HepG2 (cell line): ENCODE measurements around the gene MRPS2. TPM values are rescaled to one million over a fixed set of nuclear protein-coding genes. Genes with fewer than 3 reads are reported as not detected.

Experiments used
- ASH2L ChIP-seq: fragments of 300-600, 200-600 bp; sonication (generic); IDR thresholded peaks from 2 replicates; pipeline ENCODE4 v1.7.0; 2017; ENCODE audit warnings: low read depth, mild to moderate bottlenecking, moderate library complexity, mixed read lengths, low read length; ENCODE audit not compliant: insufficient read length
- CAMTA2 ChIP-seq: sonication (generic); formaldehyde crosslinking; IDR thresholded peaks from 2 replicates; pipeline ENCODE4 v1.4.0; 2020; ENCODE audit warnings: mild to moderate bottlenecking, missing genetic modification reagents, borderline replicate concordance
- ELF4 ChIP-seq: sonication (generic); formaldehyde crosslinking; IDR thresholded peaks from 2 replicates; pipeline ENCODE4 v1.5.0; 2020; ENCODE audit warnings: missing genetic modification reagents, mild to moderate bottlenecking, moderate library complexity, borderline replicate concordance
- KDM3A ChIP-seq: IDR thresholded peaks from 2 replicates; pipeline ENCODE4 v1.6.1; 2018; ENCODE audit warnings: low read depth, missing compliant biosample characterization
- TMF1 ChIP-seq: sonication (generic); formaldehyde crosslinking; IDR thresholded peaks from 2 replicates; pipeline ENCODE4 v1.8.1; 2022; ENCODE audit warnings: low read depth, missing genetic modification reagents
- ZKSCAN8 ChIP-seq: IDR thresholded peaks from 2 replicates; pipeline ENCODE4 v1.6.1; 2016; ENCODE audit warnings: borderline replicate concordance, missing genetic modification reagents, missing compliant biosample characterization
- ZNF138 ChIP-seq: sonication (generic); formaldehyde crosslinking; IDR thresholded peaks from 2 replicates; pipeline ENCODE4 v1.5.0; 2020; ENCODE audit warnings: mild to moderate bottlenecking, low read depth, missing genetic modification reagents
- ZNF205 ChIP-seq: IDR thresholded peaks from 2 replicates; pipeline ENCODE4 v1.6.1; 2018; ENCODE audit warnings: missing biosample characterization, missing genetic modification reagents
- ZNF567 ChIP-seq: sonication (generic); formaldehyde crosslinking; IDR thresholded peaks from 2 replicates; pipeline ENCODE4 v1.8.1; 2023; ENCODE audit warnings: mild to moderate bottlenecking, missing genetic modification reagents, borderline replicate concordance
- polyA plus RNA-seq, 8 experiments: library from polyadenylated mRNA; depleted of rRNA in 3 of 8; stranded (reverse) in 7 of 8; unstranded in 1 of 8; fragments of >200 nt; fragmentation: Illumina TruSeq in 4 of 8; extraction: Trizol in 4 of 8; gene quantifications; 2 replicates each; pipeline versions ENCODE4 v1.2.1 to v1.2.3, GENCODE V29; 2011 to 2016; ENCODE audit warnings: low read depth in 4 of 8, missing spikeins in 1 of 8, mixed read lengths in 1 of 8; ENCODE audit not compliant: insufficient read depth in 1 of 8
- total RNA-seq, 5 experiments: library from RNA; depleted of rRNA; stranded (reverse); fragments of >200 nt; fragmentation: Illumina TruSeq; extraction: Trizol; gene quantifications; 2 replicates each; pipeline ENCODE4 v1.2.3, GENCODE V29; 2016; ENCODE audit warnings: low read depth in 1 of 5
- TF ChIP-seq, protein P1 (sequence below): IDR thresholded peaks from 2 replicates; pipeline ENCODE4 v1.4.0; 2020; ENCODE audit warnings: mild to moderate bottlenecking, missing genetic modification reagents
- TF ChIP-seq, protein P2 (sequence below): sonication (generic); formaldehyde crosslinking; IDR thresholded peaks from 2 replicates; pipeline ENCODE4 v1.4.0; 2020; ENCODE audit warnings: missing genetic modification reagents, borderline replicate concordance
- TF ChIP-seq, protein P3 (sequence below): sonication (generic); formaldehyde crosslinking; IDR thresholded peaks from 2 replicates; pipeline ENCODE4 v1.8.0; 2022; ENCODE audit warnings: low read depth, missing genetic modification reagents
- TF ChIP-seq, protein P4 (sequence below), 2 experiments: sonication (generic) in 1 of 2; formaldehyde crosslinking in 1 of 2; IDR thresholded peaks; 2 replicates each; pipeline versions ENCODE4 v1.6.1 to v1.9.0; 2014 to 2022; ENCODE audit warnings: antibody characterized with exemption in 1 of 2, borderline replicate concordance in 1 of 2, inconsistent platforms in 1 of 2, low read depth in 1 of 2, missing genetic modification reagents in 1 of 2

MRPS2 gene
- total and polyA plus RNA-seq, 2 of the 13 experiments (the other 11 are each of a cell fraction or from before 2014, with no cell fraction given) = 44.4 to 86.7 TPM

DNA sequence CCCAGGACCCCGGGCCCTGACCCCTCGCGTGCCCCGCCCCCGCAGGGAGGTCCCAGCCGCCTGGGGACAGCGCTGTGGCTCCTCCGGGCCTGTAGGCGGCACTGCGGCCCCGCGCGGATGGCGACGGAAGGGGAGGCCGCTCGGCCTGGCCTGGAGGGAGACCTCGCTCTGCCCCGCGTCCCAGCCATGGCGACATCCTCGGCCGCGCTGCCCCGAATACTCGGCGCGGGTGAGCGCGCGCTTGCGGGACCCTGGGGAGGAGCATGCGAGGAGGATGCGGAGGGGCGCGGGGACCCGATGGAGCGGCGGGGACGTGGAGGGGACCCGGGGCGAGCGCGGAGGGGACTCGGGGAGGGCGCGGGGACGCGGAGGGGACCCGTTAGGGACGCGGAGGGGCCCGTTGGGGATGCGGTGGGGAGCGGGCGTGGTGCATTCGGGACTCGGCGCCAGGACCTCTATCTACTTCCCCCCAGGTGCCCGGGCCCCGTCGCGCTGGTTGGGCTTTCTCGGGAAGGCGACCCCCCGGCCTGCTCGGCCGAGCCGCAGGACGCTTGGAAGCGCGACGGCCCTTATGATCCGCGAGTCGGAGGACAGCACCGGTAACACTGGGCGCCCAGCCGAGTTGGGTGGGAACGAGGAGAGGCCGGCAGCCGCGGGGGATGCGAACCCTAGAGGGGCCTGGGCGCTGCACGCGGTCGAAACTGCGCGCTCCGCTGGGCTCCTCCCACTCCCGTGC lies at the start of gene MRPS2 (continued):
- TF ChIP-seq, protein P1, sequence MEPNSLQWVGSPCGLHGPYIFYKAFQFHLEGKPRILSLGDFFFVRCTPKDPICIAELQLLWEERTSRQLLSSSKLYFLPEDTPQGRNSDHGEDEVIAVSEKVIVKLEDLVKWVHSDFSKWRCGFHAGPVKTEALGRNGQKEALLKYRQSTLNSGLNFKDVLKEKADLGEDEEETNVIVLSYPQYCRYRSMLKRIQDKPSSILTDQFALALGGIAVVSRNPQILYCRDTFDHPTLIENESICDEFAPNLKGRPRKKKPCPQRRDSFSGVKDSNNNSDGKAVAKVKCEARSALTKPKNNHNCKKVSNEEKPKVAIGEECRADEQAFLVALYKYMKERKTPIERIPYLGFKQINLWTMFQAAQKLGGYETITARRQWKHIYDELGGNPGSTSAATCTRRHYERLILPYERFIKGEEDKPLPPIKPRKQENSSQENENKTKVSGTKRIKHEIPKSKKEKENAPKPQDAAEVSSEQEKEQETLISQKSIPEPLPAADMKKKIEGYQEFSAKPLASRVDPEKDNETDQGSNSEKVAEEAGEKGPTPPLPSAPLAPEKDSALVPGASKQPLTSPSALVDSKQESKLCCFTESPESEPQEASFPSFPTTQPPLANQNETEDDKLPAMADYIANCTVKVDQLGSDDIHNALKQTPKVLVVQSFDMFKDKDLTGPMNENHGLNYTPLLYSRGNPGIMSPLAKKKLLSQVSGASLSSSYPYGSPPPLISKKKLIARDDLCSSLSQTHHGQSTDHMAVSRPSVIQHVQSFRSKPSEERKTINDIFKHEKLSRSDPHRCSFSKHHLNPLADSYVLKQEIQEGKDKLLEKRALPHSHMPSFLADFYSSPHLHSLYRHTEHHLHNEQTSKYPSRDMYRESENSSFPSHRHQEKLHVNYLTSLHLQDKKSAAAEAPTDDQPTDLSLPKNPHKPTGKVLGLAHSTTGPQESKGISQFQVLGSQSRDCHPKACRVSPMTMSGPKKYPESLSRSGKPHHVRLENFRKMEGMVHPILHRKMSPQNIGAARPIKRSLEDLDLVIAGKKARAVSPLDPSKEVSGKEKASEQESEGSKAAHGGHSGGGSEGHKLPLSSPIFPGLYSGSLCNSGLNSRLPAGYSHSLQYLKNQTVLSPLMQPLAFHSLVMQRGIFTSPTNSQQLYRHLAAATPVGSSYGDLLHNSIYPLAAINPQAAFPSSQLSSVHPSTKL (CRISPR knock-in tag) = peak; percentile 61
- TF ChIP-seq ZNF138 (CRISPR knock-in tag) (no peak), CAMTA2 (CRISPR knock-in tag) (peak; percentile 21; the same call in 1 of the 2 replicates), ZNF567 (peak; percentile 52; the same call in 1 of the 2 replicates), KDM3A (CRISPR knock-in tag) (peak; percentile 93), ZNF205 (CRISPR knock-in tag) (no peak), ELF4 (CRISPR knock-in tag) (no peak), ZKSCAN8 (peak; percentile 72; the same call in 1 of the 2 replicates), ASH2L (no peak), TMF1 (peak; percentile 76; the same call in 1 of the 2 replicates)
- TF ChIP-seq, protein P2, sequence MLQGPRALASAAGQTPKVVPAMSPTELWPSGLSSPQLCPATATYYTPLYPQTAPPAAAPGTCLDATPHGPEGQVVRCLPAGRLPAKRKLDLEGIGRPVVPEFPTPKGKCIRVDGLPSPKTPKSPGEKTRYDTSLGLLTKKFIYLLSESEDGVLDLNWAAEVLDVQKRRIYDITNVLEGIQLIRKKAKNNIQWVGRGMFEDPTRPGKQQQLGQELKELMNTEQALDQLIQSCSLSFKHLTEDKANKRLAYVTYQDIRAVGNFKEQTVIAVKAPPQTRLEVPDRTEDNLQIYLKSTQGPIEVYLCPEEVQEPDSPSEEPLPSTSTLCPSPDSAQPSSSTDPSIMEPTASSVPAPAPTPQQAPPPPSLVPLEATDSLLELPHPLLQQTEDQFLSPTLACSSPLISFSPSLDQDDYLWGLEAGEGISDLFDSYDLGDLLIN (CRISPR knock-in tag) = no peak
- TF ChIP-seq, protein P3, sequence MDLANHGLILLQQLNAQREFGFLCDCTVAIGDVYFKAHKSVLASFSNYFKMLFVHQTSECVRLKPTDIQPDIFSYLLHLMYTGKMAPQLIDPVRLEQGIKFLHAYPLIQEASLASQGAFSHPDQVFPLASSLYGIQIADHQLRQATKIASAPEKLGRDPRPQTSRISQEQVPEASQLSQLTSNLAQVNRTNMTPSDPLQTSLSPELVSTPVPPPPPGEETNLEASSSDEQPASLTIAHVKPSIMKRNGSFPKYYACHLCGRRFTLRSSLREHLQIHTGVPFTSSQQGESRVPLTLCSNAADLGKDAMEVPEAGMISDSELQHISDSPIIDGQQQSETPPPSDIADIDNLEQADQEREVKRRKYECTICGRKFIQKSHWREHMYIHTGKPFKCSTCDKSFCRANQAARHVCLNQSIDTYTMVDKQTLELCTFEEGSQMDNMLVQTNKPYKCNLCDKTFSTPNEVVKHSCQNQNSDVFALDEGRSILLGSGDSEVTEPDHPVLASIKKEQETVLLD (CRISPR knock-in tag) = 0 out of 2 replicates have a peak, but pooled peaks have one; percentile 56
- TF ChIP-seq, protein P4, sequence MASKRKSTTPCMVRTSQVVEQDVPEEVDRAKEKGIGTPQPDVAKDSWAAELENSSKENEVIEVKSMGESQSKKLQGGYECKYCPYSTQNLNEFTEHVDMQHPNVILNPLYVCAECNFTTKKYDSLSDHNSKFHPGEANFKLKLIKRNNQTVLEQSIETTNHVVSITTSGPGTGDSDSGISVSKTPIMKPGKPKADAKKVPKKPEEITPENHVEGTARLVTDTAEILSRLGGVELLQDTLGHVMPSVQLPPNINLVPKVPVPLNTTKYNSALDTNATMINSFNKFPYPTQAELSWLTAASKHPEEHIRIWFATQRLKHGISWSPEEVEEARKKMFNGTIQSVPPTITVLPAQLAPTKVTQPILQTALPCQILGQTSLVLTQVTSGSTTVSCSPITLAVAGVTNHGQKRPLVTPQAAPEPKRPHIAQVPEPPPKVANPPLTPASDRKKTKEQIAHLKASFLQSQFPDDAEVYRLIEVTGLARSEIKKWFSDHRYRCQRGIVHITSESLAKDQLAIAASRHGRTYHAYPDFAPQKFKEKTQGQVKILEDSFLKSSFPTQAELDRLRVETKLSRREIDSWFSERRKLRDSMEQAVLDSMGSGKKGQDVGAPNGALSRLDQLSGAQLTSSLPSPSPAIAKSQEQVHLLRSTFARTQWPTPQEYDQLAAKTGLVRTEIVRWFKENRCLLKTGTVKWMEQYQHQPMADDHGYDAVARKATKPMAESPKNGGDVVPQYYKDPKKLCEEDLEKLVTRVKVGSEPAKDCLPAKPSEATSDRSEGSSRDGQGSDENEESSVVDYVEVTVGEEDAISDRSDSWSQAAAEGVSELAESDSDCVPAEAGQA (IDR thresholded peaks at IDR 0.05; ENCODE audit: low read depth) = 0 out of 2 replicates have a peak, but pooled peaks have one; percentile 50
- TF ChIP-seq, protein P4 (CRISPR knock-in tag; IDR thresholded peaks at IDR 0.05; ENCODE audit: borderline replicate concordance) = no peak
